ENCODE results near the gene PCNX1.
"Not testable (repeated sequence)": the region's sequence is repeated elsewhere in the genome, so short reads cannot be mapped to it uniquely, and the experiment has no call there.

PCNX1 gene

GRCh38 chr14:71143381-71144290 lies 236.4 kb downstream of the PCNX1 start:
- peak overlapping the region; percentile 57 for H3K4me3 Mint-ChIP-seq
- peak overlapping the region; percentile 89 for H3K27ac Mint-ChIP-seq
- H3K9me3 Mint-ChIP-seq, result no peaks in the 10 kb centered on the region
- no peaks in the 10 kb centered on the region for H3K27me3 Mint-ChIP-seq
- no peaks in the 10 kb centered on the region for H3K36me3 Mint-ChIP-seq (ENCODE audit: low read depth)
- ATAC-seq (peak; percentile 89), DNase-seq (peak; percentile 49)
- H3K4me1 Mint-ChIP-seq, result peaks cover 46% of the 10 kb centered on the region

DNA sequence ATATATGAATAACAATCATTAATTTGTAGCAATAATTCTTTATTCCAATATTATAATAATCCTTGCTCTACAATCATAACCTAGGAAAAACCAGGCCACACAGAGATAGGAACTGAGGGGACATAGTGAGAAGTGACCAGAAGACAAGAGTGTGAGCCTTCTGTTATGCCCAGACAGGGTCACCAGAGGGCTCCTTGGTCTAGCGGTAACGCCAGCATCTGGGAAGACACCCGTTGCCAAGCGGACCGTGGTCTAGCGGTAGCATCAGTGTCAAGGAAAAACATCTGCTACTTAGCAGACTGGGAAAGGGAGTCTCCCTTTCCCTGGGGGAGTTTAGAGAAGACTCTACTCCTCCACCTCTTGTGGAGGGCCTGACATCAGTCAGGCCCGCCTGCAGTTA lies 240.1 kb downstream of the PCNX1 start:
- not testable (repeated sequence) for H3K27ac Mint-ChIP-seq; H3K36me3 Mint-ChIP-seq (ENCODE audit: low read depth); H3K27me3 Mint-ChIP-seq; ATAC-seq; H3K4me3 Mint-ChIP-seq; DNase-seq
- peaks cover 27% of the 10 kb centered on the region for H3K9me3 Mint-ChIP-seq
- peaks cover 33% of the 10 kb centered on the region for H3K4me1 Mint-ChIP-seq

DNA sequence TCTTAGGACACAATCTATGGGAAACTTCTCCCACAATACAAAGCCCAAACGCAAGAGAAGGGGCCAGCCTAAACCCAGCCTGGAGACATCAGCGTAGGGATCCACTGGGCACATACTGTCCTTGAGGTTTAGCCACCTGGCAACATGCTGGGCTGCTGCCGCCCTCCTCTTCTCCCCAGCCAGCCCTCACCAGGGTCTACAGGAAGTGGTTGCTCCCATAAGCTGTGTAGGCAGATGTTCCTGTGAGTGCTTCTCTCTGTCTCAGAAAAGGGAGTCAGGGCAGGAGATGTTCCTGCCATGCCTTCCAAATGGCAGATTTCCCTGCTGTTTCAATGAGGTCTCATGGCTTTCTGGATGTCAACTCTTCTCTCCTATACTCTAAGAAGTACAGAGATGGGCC lies 241.4 kb downstream of the PCNX1 start:
- peak; percentile 50 for ATAC-seq
- Mint-ChIP-seq H3K4me3 (no peak overlapping the region), H3K9me3 (peaks cover 27% of the 10 kb centered on the region), H3K4me1 (peaks cover 20% of the 10 kb centered on the region), H3K36me3 (ENCODE audit: low read depth) (peaks cover 7% of the 10 kb centered on the region), H3K27me3 (no peaks in the 10 kb centered on the region), H3K27ac (no peak overlapping the region)
- DNase-seq, result no peak

DNA sequence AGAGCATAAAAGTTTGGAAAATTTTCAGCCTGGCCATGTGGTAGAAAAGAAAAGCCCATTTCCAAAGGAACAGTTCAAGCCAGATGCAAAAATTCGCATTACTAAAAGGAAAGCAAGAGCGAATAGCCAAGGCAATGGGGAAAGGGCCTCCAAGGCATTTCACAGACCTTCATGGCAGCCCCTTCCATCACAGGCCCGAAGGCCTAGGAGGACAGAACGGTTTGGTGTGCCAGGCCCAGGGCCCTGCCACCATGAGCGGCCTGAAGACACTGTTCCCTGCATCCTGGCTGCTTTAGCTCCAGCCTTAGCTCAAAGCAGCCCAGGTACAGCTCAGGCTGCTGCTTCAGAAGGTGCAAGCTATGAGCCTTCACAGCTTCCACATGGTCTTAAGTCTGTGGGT lies 243.5 kb downstream of the PCNX1 start:
- Mint-ChIP-seq H3K36me3 (ENCODE audit: low read depth) (peaks cover 7% of the 10 kb centered on the region), H3K4me3 (no peak overlapping the region), H3K4me1 (peaks cover 10% of the 10 kb centered on the region), H3K9me3 (peaks cover 27% of the 10 kb centered on the region), H3K27me3 (peaks cover 4% of the 10 kb centered on the region), H3K27ac (no peak overlapping the region)
- ATAC-seq (no peak), DNase-seq (no peak)

GRCh38 chr14:71155743-71156142 lies 248.5 kb downstream of the PCNX1 start:
- DNase-seq, result no peak
- Mint-ChIP-seq H3K27ac (no peak overlapping the region), H3K27me3 (peaks cover 4% of the 10 kb centered on the region), H3K4me3 (no peak overlapping the region), H3K4me1 (no peaks in the 10 kb centered on the region), H3K36me3 (ENCODE audit: low read depth) (peaks cover 1% of the 10 kb centered on the region), H3K9me3 (peaks cover 8% of the 10 kb centered on the region)
- no peak for ATAC-seq

DNA sequence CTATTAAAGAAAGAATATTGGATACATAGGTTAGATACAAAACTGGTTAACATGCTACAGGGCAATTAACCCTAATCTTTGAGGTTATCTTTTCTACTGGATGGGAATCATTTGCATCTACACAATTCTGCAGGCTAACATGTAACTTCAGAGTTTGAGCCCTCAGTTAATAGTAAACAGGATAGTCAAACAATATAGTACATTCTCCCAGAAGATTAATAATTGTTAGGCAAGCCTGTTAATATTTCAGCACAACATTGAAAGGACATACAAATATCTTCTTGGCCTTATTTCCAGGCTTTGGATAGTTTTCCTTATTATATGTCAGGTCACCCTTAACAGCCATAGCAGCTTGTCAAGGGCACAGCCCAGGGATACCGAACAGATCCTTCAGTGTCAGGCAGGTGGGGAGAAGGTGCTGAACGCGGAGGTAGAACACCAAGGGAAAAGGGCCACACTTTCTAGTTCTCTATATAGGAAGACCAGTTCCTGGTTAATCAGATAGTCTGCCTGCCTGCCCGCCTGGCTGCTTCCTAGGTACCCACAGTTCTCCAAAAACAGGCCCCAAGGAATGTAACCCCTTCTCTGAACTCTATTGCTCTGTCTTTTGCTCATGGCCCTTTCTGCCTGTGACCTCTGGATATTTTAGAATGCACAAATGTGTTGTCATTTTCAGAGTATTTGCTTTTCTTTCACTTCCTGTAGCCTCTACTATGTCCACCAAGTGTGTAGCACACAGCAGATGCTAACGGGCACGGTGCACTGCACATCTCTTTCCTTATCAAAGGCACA lies 256.0 kb downstream of the PCNX1 start:
- peaks cover 4% of the 10 kb centered on the region for H3K4me1 Mint-ChIP-seq
- no peak overlapping the region for H3K27ac Mint-ChIP-seq
- ATAC-seq (no peak), DNase-seq (no peak)
- H3K36me3 Mint-ChIP-seq (ENCODE audit: low read depth), result no peaks in the 10 kb centered on the region
- H3K9me3 Mint-ChIP-seq, result no peaks in the 10 kb centered on the region
- H3K4me3 Mint-ChIP-seq, result no peak overlapping the region
- no peaks in the 10 kb centered on the region for H3K27me3 Mint-ChIP-seq

GRCh38 chr14:71163842-71164629 lies 256.8 kb downstream of the PCNX1 start:
- ATAC-seq (no peak), DNase-seq (no peak)
- peaks cover 3% of the 10 kb centered on the region for H3K27me3 Mint-ChIP-seq
- no peak overlapping the region for H3K4me3 Mint-ChIP-seq
- peaks cover 11% of the 10 kb centered on the region for H3K4me1 Mint-ChIP-seq
- H3K27ac Mint-ChIP-seq, result no peak overlapping the region
- no peaks in the 10 kb centered on the region for H3K36me3 Mint-ChIP-seq (ENCODE audit: low read depth)
- no peaks in the 10 kb centered on the region for H3K9me3 Mint-ChIP-seq

Measured in activated naive CD8-positive, alpha-beta T cell treated with anti-CD3 and anti-CD28 coated beads, Interleukin-2, amount 50 U/mL, for 24 hours (primary cell).